Uterus (tissue), 2 donors: ENCODE results near the gene ZNF776.

Source experiments
- POLR2A ChIP-seq, 2 donors: fragments of 450-650 bp; IDR thresholded peaks; one replicate each; pipeline ENCODE4 v1.6.1; 2016; ENCODE audit warnings: antibody characterized with exemption in 2 of 2, mild to moderate bottlenecking in 1 of 2, moderate library complexity in 1 of 2
- TF ChIP-seq, protein P1 (sequence below), 4 experiments: fragments of 200-600 bp in 2 of 4; fragments of 450-650 bp in 2 of 4; sonication (generic) in 2 of 4; IDR thresholded peaks; one replicate each; pipeline ENCODE4 v1.5.1; 2016 to 2019; ENCODE audit warnings: antibody characterized with exemption in 4 of 4, mild to moderate bottlenecking in 2 of 4, moderate library complexity in 1 of 4

DNA sequence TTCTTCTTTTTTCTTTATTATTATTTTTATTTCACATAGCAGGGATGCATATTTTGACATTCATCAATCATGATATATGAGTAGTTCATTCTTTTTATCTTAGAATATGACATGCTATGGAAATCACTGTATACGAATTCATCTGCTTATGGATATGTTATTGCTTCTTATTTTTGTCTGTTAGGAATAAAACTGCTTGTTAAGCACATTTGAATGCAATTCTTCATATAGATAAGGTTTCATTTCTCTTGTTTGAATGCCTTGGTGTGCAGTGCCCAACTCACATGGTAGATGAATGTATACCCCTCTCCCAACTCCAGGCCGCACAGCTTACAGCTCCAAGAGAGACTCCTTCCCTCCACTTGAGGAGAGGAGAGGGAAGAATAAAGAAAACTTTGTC lies 11.3 kb downstream of the ZNF776 start:
- TF ChIP-seq, protein P1, sequence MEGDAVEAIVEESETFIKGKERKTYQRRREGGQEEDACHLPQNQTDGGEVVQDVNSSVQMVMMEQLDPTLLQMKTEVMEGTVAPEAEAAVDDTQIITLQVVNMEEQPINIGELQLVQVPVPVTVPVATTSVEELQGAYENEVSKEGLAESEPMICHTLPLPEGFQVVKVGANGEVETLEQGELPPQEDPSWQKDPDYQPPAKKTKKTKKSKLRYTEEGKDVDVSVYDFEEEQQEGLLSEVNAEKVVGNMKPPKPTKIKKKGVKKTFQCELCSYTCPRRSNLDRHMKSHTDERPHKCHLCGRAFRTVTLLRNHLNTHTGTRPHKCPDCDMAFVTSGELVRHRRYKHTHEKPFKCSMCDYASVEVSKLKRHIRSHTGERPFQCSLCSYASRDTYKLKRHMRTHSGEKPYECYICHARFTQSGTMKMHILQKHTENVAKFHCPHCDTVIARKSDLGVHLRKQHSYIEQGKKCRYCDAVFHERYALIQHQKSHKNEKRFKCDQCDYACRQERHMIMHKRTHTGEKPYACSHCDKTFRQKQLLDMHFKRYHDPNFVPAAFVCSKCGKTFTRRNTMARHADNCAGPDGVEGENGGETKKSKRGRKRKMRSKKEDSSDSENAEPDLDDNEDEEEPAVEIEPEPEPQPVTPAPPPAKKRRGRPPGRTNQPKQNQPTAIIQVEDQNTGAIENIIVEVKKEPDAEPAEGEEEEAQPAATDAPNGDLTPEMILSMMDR (IDR thresholded peaks at IDR 0.05), result no peak
- TF ChIP-seq POLR2A (IDR thresholded peaks at IDR 0.05), result no peak
